Measurements from ENCODE around the gene WWOX. TPM values are rescaled to one million over a fixed set of nuclear protein-coding genes. Genes with fewer than 3 reads are reported as not detected.

WWOX gene
- total and polyA plus RNA-seq, 2 of the 8 experiments (the other 6 are each of a cell fraction or from before 2014, with no cell fraction given) = 5.4 to 16.7 TPM

DNA sequence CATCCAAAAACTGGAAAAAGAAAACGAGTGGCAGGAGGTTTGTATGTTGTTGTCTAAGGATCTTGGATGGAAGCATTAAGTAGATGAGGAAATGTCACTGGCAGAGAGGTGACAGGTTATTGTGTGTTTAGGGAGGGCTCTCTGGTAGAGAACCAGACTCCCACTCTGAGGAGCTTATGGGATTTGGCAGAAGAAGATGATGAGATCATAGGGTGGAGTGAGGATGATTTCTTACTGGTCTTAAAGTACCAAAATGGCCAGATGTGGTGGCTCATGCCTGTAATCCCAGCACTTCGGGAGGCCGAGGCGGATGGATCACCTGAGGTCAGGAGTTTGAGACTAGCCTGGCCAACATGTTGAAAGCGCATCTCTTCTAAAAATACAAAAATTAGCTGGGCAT lies 9.0 kb downstream of the WWOX start:
- no peak overlapping the region for H2AFZ ChIP-seq (ENCODE audit: low read length)
- H3K4me3 ChIP-seq (ENCODE audit: extremely low read depth in 1 of 4, insufficient read depth in 2 of 4, low read depth in 3 of 4, low read length in 4 of 4) = no peak overlapping the region
- H3K9me3 ChIP-seq (ENCODE audit: insufficient read depth in 2 of 2, low read depth in 1 of 2, low read length in 1 of 2) = no peaks in the 10 kb centered on the region
- no peak overlapping the region for H2BK12ac ChIP-seq (ENCODE audit: low read depth, low read length)
- no peak overlapping the region for H3K4ac ChIP-seq (replicated peaks; ENCODE audit: insufficient read length, low read depth, low read length)
- no peak overlapping the region for H4K5ac ChIP-seq (ENCODE audit: insufficient read length, low read depth, low read length)
- H3K27ac ChIP-seq (ENCODE audit: low read depth, low read length) = no peak overlapping the region
- H3K4me2 ChIP-seq (ENCODE audit: insufficient read depth in 1 of 2, low read depth in 2 of 2, low read length in 2 of 2) = no peak overlapping the region
- H3K23ac ChIP-seq (ENCODE audit: insufficient read length) = no peak overlapping the region
- no peaks in the 10 kb centered on the region for H3K4me1 ChIP-seq (replicated peaks in 1 of 4; ENCODE audit: control insufficient read depth in 3 of 4, insufficient read depth in 4 of 4, low read length in 3 of 4)
- 88% methylated on average over 5 of the region's 5 CpGs; no CpG with 5 or more reads in 1 of the 2 experiments for WGBS, 2 experiments (ENCODE audit: extremely low coverage in 1 of 2, insufficient coverage in 1 of 2, insufficient read length in 1 of 2, insufficient replicate concordance in 2 of 2, low coverage in 1 of 2, low lambda C conversion rate in 2 of 2, missing lambda C conversion rate in 1 of 2)
- no peak overlapping the region for H3K18ac ChIP-seq (ENCODE audit: extremely low read depth, low read length)
- H3K79me2 ChIP-seq (ENCODE audit: control insufficient read depth in 1 of 2, insufficient read depth in 2 of 2, low read length in 2 of 2) = no peaks in the 10 kb centered on the region; a peak in 1 of 4 replicates
- H4K8ac ChIP-seq (ENCODE audit: extremely low read depth, insufficient read depth, low read length) = no peak overlapping the region
- H3K79me1 ChIP-seq (ENCODE audit: low read depth, low read length) = peaks cover 4% of the 10 kb centered on the region
- H2AK5ac ChIP-seq (ENCODE audit: low read depth, low read length) = no peak overlapping the region
- H3K14ac ChIP-seq (ENCODE audit: insufficient read length) = no peak overlapping the region
- ChIA-PET CTCF (ENCODE audit: partially characterized antibody) (interaction anchor here (0.8 to 2.0 kb wide), 3 partner anchors 8 to 396 kb away, joined by 3 to 9 read pairs (median 4); partner anchors contain the start of gene WWOX), POLR2A (ENCODE audit: partially characterized antibody) (no interaction called here)
- FAIRE-seq = no peak
- H3K27me3 ChIP-seq (replicated peaks in 1 of 4; ENCODE audit: control insufficient read depth in 3 of 4, extremely low read depth in 1 of 4, insufficient read depth in 3 of 4, low read length in 3 of 4) = no peaks in the 10 kb centered on the region
- no peak overlapping the region for H2BK20ac ChIP-seq (ENCODE audit: low read length)
- H3K56ac ChIP-seq (replicated peaks; ENCODE audit: insufficient read length, low read depth, low read length) = no peak overlapping the region
- no peak overlapping the region for H4K91ac ChIP-seq (replicated peaks; ENCODE audit: insufficient read length, low read length)
- H3K36me3 ChIP-seq (ENCODE audit: control insufficient read depth in 2 of 4, insufficient read depth in 4 of 4, low read length in 3 of 4) = peaks cover 0 to 3% (median 1%) of the 10 kb centered on the region in 4 experiments; a peak in 3 of 8 replicates
- H2BK15ac ChIP-seq (ENCODE audit: low read length) = no peak overlapping the region
- no peak for DNase-seq (ENCODE audit: low read depth in 1 of 2, low spot score in 2 of 2)
- H2BK5ac ChIP-seq (ENCODE audit: low read depth, low read length) = no peak overlapping the region
- no peak overlapping the region for H3K9ac ChIP-seq (replicated peaks in 1 of 4; ENCODE audit: extremely low read depth in 1 of 4, low read depth in 3 of 4, low read length in 3 of 4)
- peaks cover 0 to 7% of the 10 kb centered on the region in 2 experiments for H4K20me1 ChIP-seq (replicated peaks in 1 of 2; ENCODE audit: control insufficient read depth in 1 of 2, insufficient read depth in 2 of 2, low read length in 2 of 2)
- H3K23me2 ChIP-seq (ENCODE audit: low read depth, low read length) = no peaks in the 10 kb centered on the region; the same call in 1 of the 2 replicates
- H2BK120ac ChIP-seq (replicated peaks; ENCODE audit: low read depth, low read length) = no peak overlapping the region
- TF ChIP-seq TCF12 (IDR thresholded peaks at IDR 0.05; ENCODE audit: low read depth, low read length) = no peak
- no peak for TF ChIP-seq RAD21 (IDR thresholded peaks at IDR 0.05 in 1 of 2, conservative IDR thresholded peaks at IDR 0.05 in 1 of 2; ENCODE audit: low read depth in 2 of 2, low read length in 2 of 2)
- TF ChIP-seq, protein P1, sequence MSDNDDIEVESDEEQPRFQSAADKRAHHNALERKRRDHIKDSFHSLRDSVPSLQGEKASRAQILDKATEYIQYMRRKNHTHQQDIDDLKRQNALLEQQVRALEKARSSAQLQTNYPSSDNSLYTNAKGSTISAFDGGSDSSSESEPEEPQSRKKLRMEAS (IDR thresholded peaks at IDR 0.05) = no peak

All from H1 (cell line).